Adipocyte (in vitro differentiated cells): ENCODE results near the gene TCF20.
A peak's percentile ranks its signal among the peaks of the same experiment; 100 is the strongest.

Experiments
- DNase-seq: peaks from one replicate; pipeline ENCODE4 v3.0.0-alpha.2; 2015; ENCODE audit warnings: low read depth
- H3K27me3 ChIP-seq: replicated peaks from 2 replicates; pipeline ENCODE4 v1.7.0; 2013; ENCODE audit warnings: mild to moderate bottlenecking, low read length, moderate library complexity; ENCODE audit not compliant: control insufficient read depth, insufficient read depth
- H3K36me3 ChIP-seq: 2 replicates; pipeline ENCODE4 v1.7.0; 2013; ENCODE audit warnings: low read length, mild to moderate bottlenecking, moderate library complexity; ENCODE audit not compliant: control insufficient read depth, insufficient read depth, severe bottlenecking
- H3K4me1 ChIP-seq: 2 replicates; pipeline ENCODE4 v1.7.0; 2013; ENCODE audit warnings: mild to moderate bottlenecking, low read length, moderate library complexity; ENCODE audit not compliant: control insufficient read depth, insufficient read depth
- H3K4me3 ChIP-seq: 2 replicates; pipeline ENCODE4 v1.7.0; 2013; ENCODE audit warnings: mild to moderate bottlenecking, low read length, moderate library complexity
- H3K9ac ChIP-seq: 2 replicates; pipeline ENCODE4 v1.7.0; 2013; ENCODE audit warnings: mild to moderate bottlenecking, low read length, moderate library complexity
- H3K9me3 ChIP-seq: 2 replicates; pipeline ENCODE4 v1.7.0; 2013; ENCODE audit warnings: mild to moderate bottlenecking, low read length, moderate library complexity; ENCODE audit not compliant: control insufficient read depth

TCF20 gene

GRCh38 chr22:42247596-42247995, 22.9 kb downstream of the TCF20 start:
- no peaks in the 10 kb centered on the region for H3K36me3 ChIP-seq
- H3K27me3 ChIP-seq = no peaks in the 10 kb centered on the region
- no peaks in the 10 kb centered on the region for H3K4me1 ChIP-seq
- no peak overlapping the region for H3K9ac ChIP-seq
- no peak for DNase-seq
- H3K4me3 ChIP-seq = no peak overlapping the region
- H3K9me3 ChIP-seq = no peaks in the 10 kb centered on the region

GRCh38 chr22:42243802-42244060, 26.7 kb downstream of the TCF20 start:
- Histone ChIP-seq H3K36me3 (no peaks in the 10 kb centered on the region), H3K9ac (no peak overlapping the region), H3K4me3 (no peak overlapping the region), H3K4me1 (no peaks in the 10 kb centered on the region), H3K27me3 (no peaks in the 10 kb centered on the region), H3K9me3 (no peaks in the 10 kb centered on the region)
- no peak for DNase-seq

- peaks cover 5% of the 10 kb centered on the region for H3K4me1 ChIP-seq
- peaks cover 6% of the 10 kb centered on the region for H3K9me3 ChIP-seq
Observed at GRCh38 chr22:42236848-42237247, 33.6 kb downstream of the TCF20 start.

GRCh38 chr22:42236268-42236667, 34.2 kb downstream of the TCF20 start:
- DNase-seq = no peak
- Histone ChIP-seq H3K9me3 (peaks cover 6% of the 10 kb centered on the region), H3K36me3 (no peaks in the 10 kb centered on the region), H3K4me1 (peaks cover 5% of the 10 kb centered on the region), H3K4me3 (no peak overlapping the region), H3K27me3 (no peaks in the 10 kb centered on the region), H3K9ac (no peak overlapping the region)

More at GRCh38 chr22:42236848-42237247, 33.6 kb downstream of the TCF20 start:
- H3K27me3 ChIP-seq = no peaks in the 10 kb centered on the region
- DNase-seq = no peak
- H3K36me3 ChIP-seq = no peaks in the 10 kb centered on the region
- no peak overlapping the region for H3K9ac ChIP-seq
- no peak overlapping the region for H3K4me3 ChIP-seq

- H3K4me3 ChIP-seq = no peak overlapping the region
- H3K9ac ChIP-seq = no peak overlapping the region
- H3K9me3 ChIP-seq = peaks cover 6% of the 10 kb centered on the region
- H3K36me3 ChIP-seq = no peaks in the 10 kb centered on the region
- no peak for DNase-seq
- no peaks in the 10 kb centered on the region for H3K27me3 ChIP-seq
- H3K4me1 ChIP-seq = peaks cover 17% of the 10 kb centered on the region
Observed at GRCh38 chr22:42233879-42234278, 36.6 kb downstream of the TCF20 start.

GRCh38 chr22:42231929-42232328, 38.5 kb downstream of the TCF20 start:
- no peaks in the 10 kb centered on the region for H3K27me3 ChIP-seq
- H3K4me3 ChIP-seq = no peak overlapping the region
- H3K9ac ChIP-seq = no peak overlapping the region
- H3K9me3 ChIP-seq = no peaks in the 10 kb centered on the region
- peaks cover 22% of the 10 kb centered on the region for H3K4me1 ChIP-seq
- no peaks in the 10 kb centered on the region for H3K36me3 ChIP-seq
- DNase-seq = no peak

- H3K27me3 ChIP-seq = no peaks in the 10 kb centered on the region
- H3K4me3 ChIP-seq = no peak overlapping the region
- H3K9ac ChIP-seq = no peak overlapping the region
- peak; percentile 4 for DNase-seq
- no peaks in the 10 kb centered on the region for H3K9me3 ChIP-seq
- no peaks in the 10 kb centered on the region for H3K36me3 ChIP-seq
- peaks cover 16% of the 10 kb centered on the region for H3K4me1 ChIP-seq
Observed at GRCh38 chr22:42229455-42230149, 40.9 kb downstream of the TCF20 start.

GRCh38 chr22:42228483-42228882, 42.0 kb downstream of the TCF20 start:
- Histone ChIP-seq H3K4me3 (no peak overlapping the region), H3K9me3 (no peaks in the 10 kb centered on the region), H3K9ac (no peak overlapping the region), H3K36me3 (no peaks in the 10 kb centered on the region), H3K4me1 (peaks cover 16% of the 10 kb centered on the region), H3K27me3 (no peaks in the 10 kb centered on the region)
- no peak for DNase-seq

GRCh38 chr22:42227435-42227834, 43.0 kb downstream of the TCF20 start:
- Histone ChIP-seq H3K4me3 (no peak overlapping the region), H3K9ac (no peak overlapping the region), H3K27me3 (no peaks in the 10 kb centered on the region), H3K36me3 (no peaks in the 10 kb centered on the region), H3K9me3 (no peaks in the 10 kb centered on the region), H3K4me1 (peaks cover 16% of the 10 kb centered on the region)
- no peak for DNase-seq

GRCh38 chr22:42225841-42226240, 44.6 kb downstream of the TCF20 start:
- H3K36me3 ChIP-seq = no peaks in the 10 kb centered on the region
- peaks cover 16% of the 10 kb centered on the region for H3K4me1 ChIP-seq
- H3K4me3 ChIP-seq = no peak overlapping the region
- DNase-seq = no peak
- H3K9me3 ChIP-seq = no peaks in the 10 kb centered on the region
- H3K27me3 ChIP-seq = no peaks in the 10 kb centered on the region
- no peak overlapping the region for H3K9ac ChIP-seq

- Histone ChIP-seq H3K9ac (no peak overlapping the region), H3K36me3 (no peaks in the 10 kb centered on the region), H3K4me1 (peaks cover 7% of the 10 kb centered on the region), H3K9me3 (no peaks in the 10 kb centered on the region), H3K27me3 (no peaks in the 10 kb centered on the region), H3K4me3 (no peak overlapping the region)
- DNase-seq = no peak
Observed at GRCh38 chr22:42222140-42222539, 48.3 kb downstream of the TCF20 start.
